Effector CD8-positive, alpha-beta T cell (primary cell): Measurements from ENCODE around the gene SDHB.
"Not testable (repeated sequence)": the region's sequence is repeated elsewhere in the genome, so short reads cannot be mapped to it uniquely, and the experiment has no call there.

Source experiments
- DNase-seq: peaks from one replicate; lab custom pipeline; 2025; lab: John Stamatoyannopoulos, UW

Gene SDHB

DNA sequence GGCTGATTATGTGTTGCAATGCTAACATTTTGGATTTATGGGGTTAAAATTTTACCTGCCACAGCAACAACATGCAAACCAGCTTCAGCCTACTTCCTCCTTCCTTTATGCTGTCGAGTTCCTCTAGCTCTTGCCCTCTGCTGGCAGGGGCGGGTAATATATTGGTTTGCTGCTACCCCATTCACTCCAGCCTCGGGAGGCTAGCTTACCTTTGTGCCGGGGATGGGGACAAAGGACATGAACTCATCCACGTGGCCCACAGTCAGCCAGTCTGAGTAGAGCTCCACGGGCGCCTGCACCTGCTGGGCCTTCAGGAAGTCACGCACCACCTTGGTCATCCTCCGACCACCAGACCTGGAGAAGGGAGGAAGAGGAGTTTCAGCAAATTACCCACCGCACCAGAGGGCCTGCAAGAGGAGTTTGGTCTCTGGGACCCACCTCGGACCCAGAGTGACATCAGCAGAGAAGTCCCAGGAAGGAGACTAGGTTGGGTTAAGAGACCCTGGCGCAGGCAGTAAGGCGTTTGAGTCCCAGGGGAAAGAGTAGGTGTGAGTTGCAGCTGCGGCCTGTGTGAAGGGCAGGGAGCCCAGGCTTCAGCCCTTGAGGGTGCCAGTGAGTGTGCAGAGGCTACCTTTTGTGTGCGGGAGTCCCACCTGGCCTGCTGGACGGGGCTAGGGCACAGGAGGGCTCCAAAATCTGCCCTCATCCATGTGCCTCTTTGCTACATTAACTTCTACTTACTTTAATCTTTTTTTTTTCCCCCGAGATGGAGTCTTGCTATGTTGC lies 21.8 kb upstream of the SDHB start:
- DNase-seq = no peak

- no peak for DNase-seq
These were observed 18.0 kb upstream of the SDHB start for GRCh38 chr1:17071794-17072193.

DNA sequence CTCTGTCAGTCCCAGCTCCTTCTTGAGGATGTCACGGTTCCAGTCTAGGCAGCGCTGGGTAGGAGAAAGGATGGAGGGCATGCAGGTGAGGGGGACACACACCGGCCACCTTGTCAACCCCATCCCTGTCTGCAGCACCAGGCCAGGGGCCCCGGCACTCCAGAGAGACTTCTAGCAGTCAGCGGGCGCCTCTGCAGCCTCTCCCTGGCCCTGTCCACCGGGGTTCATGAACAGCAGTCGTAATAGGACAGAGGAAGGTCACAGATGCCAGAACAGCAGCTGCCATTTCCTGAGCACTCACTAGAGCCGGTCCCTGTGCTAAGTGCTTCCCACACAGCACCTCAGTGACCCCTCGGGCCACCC lies 16.3 kb upstream of the SDHB start:
- no peak for DNase-seq

DNA sequence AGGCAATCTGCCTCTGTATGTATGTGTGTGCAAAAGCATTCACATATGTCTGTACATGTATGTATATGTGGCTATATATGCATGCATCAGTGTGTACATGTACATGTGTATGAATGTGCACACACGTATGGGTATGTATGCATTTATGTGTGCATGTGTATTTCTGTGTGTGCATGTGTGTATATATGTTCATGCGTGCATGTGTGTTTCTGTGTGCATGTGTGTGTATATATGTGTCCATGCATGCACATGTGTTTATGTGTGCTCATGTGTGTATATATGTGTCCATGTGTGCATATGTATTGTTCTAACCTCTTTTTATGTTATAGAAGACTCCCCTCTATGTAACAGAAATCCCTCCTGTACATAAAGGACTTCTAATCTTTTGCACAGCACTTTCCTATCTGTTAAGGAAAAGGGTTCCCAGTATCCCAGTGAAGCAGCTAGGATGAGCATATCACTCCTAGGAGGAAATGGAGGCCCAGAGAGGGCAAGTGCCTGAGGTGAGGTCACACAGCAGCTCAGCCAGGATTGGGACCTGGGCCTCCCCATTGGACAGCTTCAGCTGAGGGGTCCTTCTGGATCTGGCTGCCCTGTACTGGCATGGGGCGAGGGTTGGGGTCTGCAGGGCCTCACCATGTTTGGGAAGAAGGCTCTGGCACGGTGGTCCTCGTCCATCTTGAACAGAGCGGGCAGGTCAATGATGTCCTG lies 15.8 kb upstream of the SDHB start:
- no peak for DNase-seq

DNA sequence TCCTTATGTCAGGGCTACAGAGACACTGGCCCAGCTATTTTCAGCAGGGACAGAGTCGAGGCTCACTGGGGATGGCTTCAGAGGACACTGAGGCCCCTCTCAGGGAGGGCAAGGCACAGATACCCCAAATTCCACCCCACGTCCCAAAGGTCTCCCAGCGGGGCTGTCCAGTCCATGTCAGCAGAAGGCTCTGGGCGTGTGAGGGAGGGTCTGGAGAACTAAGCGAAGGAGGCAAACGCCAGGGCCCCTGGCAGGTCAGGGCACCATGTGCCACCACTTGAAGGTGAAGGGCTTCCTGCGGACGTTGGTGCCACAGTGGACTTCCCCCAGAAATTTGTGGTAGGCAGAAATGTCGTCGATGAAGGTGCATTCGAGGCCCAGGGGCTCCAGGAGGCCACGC lies 15.0 kb upstream of the SDHB start:
- DNase-seq = no peak

DNA sequence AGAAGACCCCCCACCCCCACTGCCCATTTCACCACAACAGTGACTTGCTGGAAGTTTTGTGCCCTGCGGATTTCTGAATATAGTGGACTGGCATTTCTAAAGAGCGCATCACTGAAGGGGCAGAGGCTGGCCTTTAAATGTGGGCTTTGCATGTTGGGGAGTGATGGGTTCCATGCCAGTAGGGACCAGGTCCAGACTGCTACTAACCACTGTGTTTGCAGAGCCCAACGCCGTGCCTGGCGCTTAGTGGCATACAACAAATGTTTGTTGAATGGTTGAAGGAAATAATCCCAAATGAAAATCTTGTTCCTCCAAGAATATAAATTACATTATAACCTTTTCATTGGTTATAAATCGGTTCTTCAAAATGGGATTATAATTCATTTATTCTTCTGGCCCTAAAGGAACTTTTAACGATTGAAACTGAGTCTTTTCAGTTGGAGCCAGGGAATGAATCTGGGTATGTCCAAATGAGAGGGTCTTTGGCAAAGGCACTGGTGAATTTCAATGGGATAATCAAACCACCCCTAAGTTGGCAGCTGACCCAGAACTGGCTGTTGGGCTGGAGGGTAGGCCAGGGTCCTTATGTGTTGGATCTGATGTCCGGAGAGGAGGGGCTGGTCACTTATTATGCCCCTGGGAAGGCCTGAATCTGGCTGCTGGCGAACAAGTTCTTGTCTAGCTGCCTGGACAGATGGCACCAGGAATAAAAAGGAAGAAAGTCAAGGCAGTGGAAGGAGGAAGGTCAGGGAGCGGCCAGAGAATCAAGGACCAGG lies 13.8 kb upstream of the SDHB start:
- no peak for DNase-seq

GRCh38 chr1:17067069-17067426 lies 13.2 kb upstream of the SDHB start:
- DNase-seq = no peak

GRCh38 chr1:17066361-17067068 lies 12.7 kb upstream of the SDHB start:
- DNase-seq = no peak

GRCh38 chr1:17065666-17066065 lies 11.8 kb upstream of the SDHB start:
- no peak for DNase-seq

DNA sequence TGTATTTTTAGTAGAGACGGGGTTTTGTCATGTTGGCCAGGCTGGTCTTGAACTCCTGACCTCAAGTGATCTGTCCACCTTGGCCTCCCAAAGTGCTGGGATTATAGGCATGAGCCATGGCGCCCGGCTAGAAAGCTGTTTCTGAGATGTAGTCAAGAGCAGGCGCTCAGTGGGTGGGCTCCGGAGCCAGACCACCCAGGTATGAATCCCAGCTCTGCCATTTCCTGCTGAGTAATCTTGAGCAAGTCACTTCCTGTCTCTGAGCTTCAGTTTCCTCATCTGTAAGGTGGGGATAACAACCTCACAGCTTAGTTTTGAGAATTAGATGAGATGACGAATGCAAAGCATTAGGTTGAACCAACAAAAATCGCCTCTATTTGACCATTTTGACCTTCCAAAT lies 8.9 kb upstream of the SDHB start:
- DNase-seq = not testable (repeated sequence)

DNA sequence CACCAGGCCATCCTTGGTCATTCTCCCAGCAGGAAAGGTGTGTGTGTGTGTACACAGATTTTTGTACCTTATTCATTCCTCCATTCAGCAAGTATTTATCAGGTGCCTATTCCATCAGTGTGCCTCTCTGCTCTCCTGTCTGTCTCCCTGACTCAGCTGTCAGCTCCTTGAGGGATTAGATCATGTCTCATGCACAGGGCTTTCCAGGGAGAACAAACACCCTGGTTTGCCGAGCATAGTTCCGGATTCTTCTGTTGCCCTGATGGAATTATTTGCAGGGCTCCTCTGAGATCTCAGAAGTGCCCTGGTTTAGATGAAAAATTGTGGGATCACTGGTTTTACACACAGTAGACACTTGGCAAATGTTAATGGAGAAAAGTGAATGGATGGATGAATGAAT lies 8.1 kb upstream of the SDHB start:
- DNase-seq = no peak

DNA sequence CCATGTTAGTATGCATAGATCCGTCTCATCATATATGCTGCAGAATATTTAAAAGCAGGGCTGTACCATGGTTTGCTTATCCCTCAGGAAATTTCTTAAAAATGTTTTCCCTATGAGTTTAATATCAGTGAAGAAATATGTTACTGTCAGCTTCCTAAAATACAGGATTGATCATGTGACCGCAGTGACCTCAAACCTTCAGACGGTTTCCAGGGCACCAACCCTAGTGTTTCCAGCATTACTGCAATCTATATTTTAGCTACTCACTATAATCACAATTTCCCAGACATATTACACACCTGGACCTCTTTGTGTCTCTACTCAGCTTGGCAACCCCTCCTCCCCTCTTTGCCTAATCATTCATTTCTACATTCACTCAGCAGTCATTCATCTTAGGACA lies 7.7 kb upstream of the SDHB start:
- no peak for DNase-seq

DNA sequence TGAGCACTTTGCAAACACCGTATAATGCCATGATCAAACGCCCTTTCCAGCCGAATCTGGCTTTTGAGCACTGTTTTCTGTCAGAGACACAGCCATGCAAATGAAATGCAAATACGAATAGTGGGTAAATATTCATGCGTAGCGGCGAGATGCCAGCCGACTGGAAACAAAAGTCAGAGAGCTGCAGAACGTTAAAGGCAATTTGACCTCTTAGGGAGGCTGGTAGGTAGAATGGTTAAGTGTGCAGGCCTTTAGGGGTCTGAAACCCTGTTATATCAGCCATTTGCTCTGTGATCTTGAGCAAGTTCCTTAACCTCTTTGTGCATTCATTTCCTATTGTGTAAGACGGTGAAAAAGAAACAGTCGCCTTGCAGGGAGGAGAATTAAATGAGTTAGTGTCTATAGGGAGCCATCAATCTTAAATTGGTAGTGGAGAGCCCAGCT lies 6.5 kb upstream of the SDHB start:
- no peak for DNase-seq

DNA sequence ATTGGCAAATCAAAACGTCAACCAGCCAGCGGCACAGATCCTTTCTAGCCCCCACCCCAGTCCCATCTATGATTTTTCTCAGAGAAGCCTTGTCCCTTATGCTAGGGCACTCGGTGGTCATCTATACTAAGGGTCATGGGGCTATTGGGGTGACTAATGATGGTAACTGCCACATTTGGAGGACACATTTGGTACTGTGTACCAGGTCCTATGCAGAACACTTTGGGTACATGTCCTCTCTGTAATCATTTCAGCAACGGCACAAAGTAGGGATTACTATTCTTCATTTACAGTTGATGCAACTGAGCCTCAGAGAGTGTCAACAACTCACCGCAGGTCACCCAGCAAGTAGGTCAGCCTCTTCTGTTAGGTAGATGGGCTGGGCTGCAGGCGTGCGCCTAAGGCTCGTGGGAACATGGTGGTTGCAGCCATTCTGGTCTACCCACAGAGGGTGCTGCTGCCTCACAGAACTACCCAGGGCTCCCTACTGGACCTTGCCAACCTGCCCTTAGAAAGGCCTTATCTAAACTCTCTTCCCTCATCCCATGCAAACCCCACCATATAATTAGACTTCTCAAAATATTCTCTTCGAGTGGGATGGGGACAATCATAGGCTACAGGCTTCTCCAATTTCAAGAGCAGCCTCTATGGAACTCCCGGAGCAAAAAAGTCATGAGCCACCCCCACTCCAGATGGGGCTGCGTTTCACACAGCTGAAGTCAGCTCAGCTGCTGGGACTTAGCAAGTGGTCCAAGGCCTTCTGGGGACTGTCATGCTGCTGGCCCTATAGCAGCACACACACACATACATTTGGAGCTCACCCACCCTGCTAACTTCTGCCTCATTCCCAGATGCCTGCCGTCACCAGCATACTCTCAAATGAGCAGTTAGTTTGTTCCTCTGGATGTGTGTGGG lies 5.8 kb upstream of the SDHB start:
- DNase-seq = no peak

- DNase-seq = no peak
These were observed 2.7 kb upstream of the SDHB start for GRCh38 chr1:17056551-17056950.

- no peak for DNase-seq
These were observed 2.0 kb upstream of the SDHB start for GRCh38 chr1:17055801-17056200.

- no peak for DNase-seq
These were observed 647 bp downstream of the SDHB start for GRCh38 chr1:17053086-17053684.

DNA sequence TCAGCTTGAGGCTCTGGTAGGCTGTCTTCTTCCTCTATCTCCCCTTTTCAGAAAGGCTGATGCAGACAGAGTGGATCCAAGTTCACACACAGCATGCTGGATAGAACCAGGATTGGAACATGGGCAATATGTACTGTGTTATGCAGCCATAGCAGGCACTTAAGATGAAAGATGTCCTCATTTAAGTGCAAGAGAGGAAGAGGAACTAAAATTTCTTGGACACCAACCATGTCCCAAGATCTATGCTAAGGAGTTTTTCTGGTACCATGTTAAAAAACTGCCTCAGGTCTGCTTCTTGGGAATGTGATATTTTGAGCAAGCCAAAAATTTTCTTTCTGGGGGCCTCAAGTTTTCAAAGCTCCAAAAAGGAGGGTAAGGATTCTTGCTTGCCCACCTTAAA lies 1.2 kb downstream of the SDHB start:
- DNase-seq = no peak

GRCh38 chr1:17052038-17052437 lies 1.8 kb downstream of the SDHB start:
- DNase-seq = no peak

- no peak for DNase-seq
These were observed 5.9 kb downstream of the SDHB start for GRCh38 chr1:17047924-17048323.

DNA sequence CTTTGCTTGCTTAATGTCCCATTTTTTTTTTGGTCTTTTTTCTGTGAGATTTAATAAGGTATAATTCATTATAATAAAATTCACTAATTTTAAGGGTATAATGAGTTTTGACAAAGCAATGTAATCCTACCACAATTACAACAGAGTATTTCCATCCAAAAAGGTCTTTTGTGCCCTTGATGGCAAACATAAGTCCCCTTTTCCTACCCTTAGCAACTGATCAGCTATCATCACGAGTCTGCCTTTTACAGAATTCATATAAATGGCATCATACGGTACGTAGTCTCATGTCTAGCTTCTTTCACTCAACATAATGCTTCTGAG lies 7.5 kb downstream of the SDHB start:
- DNase-seq = no peak
